Measurements from ENCODE around the gene SOX15. TPM values are rescaled to one million over a fixed set of nuclear protein-coding genes. Genes with fewer than 3 reads are reported as not detected.

SOX15 gene
- total RNA-seq, 1 experiment from 2014 or later = 0.33 TPM

GRCh38 chr17:7560172-7561027, 29.5 kb downstream of the SOX15 start:
- Histone ChIP-seq H3K4me1 (ENCODE audit: control insufficient read depth, insufficient read depth, low read length) (peaks cover 30% of the 10 kb centered on the region), H3K27me3 (ENCODE audit: control insufficient read depth, insufficient read depth, low read length) (no peaks in the 10 kb centered on the region), H3K36me3 (ENCODE audit: control insufficient read depth, insufficient read depth, low read length) (peaks cover 4% of the 10 kb centered on the region; the same call in 1 of the 2 replicates), H3K4me3 (ENCODE audit: low read depth in 2 of 2, low read length in 2 of 2) (peak overlapping the region; percentile 75 to 80), H3K27ac (ENCODE audit: low read length) (peak overlapping the region; percentile 88), H3K9me3 (ENCODE audit: control insufficient read depth, insufficient read depth, low read depth, low read length) (no peaks in the 10 kb centered on the region)
- in situ Hi-C loops (cut with HindIII; ENCODE audit: low pct_unique_long_range_greater_than_20kb, low sequenced_read_pairs) = no loop called here
- no TSS peak for BruUV-seq (replicated peaks)
- intact Hi-C loops (cut with micrococcal nuclease; ENCODE audit: unreplicated experiment) = no loop called here
- no peak for TF ChIP-seq TCF7L2 (IDR thresholded peaks at IDR 0.05; ENCODE audit: low read depth, low read length)
- no peak for TF ChIP-seq POLR2AphosphoS5 (IDR thresholded peaks at IDR 0.05; ENCODE audit: low read depth, low read length)
- TF ChIP-seq SIN3A (IDR thresholded peaks at IDR 0.05; ENCODE audit: borderline replicate concordance, insufficient read depth, low read depth, low read length) = no peak
- TF ChIP-seq CTCF (IDR thresholded peaks at IDR 0.05) = no peak
- no peak for TF ChIP-seq REST (IDR thresholded peaks at IDR 0.05; ENCODE audit: insufficient read depth in 1 of 2, low read depth in 2 of 2, low read length in 1 of 2)
- ChIA-PET CTCF (interaction anchor here (0.6 to 2.0 kb wide), 11 partner anchors 15 to 247 kb away, joined by 3 to 10 read pairs (median 3); partner anchors contain the start of genes CD68 and TMEM95), POLR2A (interaction anchor here (0.6 kb wide), 1 partner anchor 76 kb away, joined by 3 read pairs; the partner anchor contains the start of gene POLR2A)
- no peak for DNase-seq (ENCODE audit: low read depth, low spot score)
- ATAC-seq = peak; percentile 74

- ATAC-seq (no peak), DNase-seq (ENCODE audit: low read depth, low spot score) (no peak)
- no peak overlapping the region for H3K4me3 ChIP-seq (ENCODE audit: low read depth in 2 of 2, low read length in 2 of 2)
- intact Hi-C loops (cut with micrococcal nuclease; ENCODE audit: unreplicated experiment) = no loop called here
- peaks cover 30% of the 10 kb centered on the region for H3K4me1 ChIP-seq (ENCODE audit: control insufficient read depth, insufficient read depth, low read length)
- H3K36me3 ChIP-seq (ENCODE audit: control insufficient read depth, insufficient read depth, low read length) = peaks cover 4% of the 10 kb centered on the region; the same call in 1 of the 2 replicates
- H3K27me3 ChIP-seq (ENCODE audit: control insufficient read depth, insufficient read depth, low read length) = no peaks in the 10 kb centered on the region
- H3K27ac ChIP-seq (ENCODE audit: low read length) = peak overlapping the region; percentile 66
- no TSS peak for BruUV-seq (replicated peaks)
- ChIA-PET CTCF (interaction anchor here (0.6 to 2.0 kb wide), 8 partner anchors 20 to 248 kb away, joined by 3 to 10 read pairs (median 4); partner anchors contain the start of genes CD68 and TMEM95), POLR2A (interaction anchor here (0.6 kb wide), 1 partner anchor 76 kb away, joined by 3 read pairs; the partner anchor contains the start of gene POLR2A)
- TF ChIP-seq SIN3A (IDR thresholded peaks at IDR 0.05; ENCODE audit: borderline replicate concordance, insufficient read depth, low read depth, low read length) (no peak), CTCF (IDR thresholded peaks at IDR 0.05) (no peak), POLR2AphosphoS5 (IDR thresholded peaks at IDR 0.05; ENCODE audit: low read depth, low read length) (no peak), REST (IDR thresholded peaks at IDR 0.05; ENCODE audit: insufficient read depth in 1 of 2, low read depth in 2 of 2, low read length in 1 of 2) (no peak), TCF7L2 (IDR thresholded peaks at IDR 0.05; ENCODE audit: low read depth, low read length) (no peak)
- in situ Hi-C loops (cut with HindIII; ENCODE audit: low pct_unique_long_range_greater_than_20kb, low sequenced_read_pairs) = no loop called here
- no peaks in the 10 kb centered on the region for H3K9me3 ChIP-seq (ENCODE audit: control insufficient read depth, insufficient read depth, low read depth, low read length)
These were observed 30.3 kb downstream of the SOX15 start for GRCh38 chr17:7559320-7560171.
